Measurements from ENCODE around the gene PTPRU. TPM values are rescaled to one million over a fixed set of nuclear protein-coding genes. Genes with fewer than 3 reads are reported as not detected.

Gene PTPRU
- total and polyA plus RNA-seq, 4 donors: 1.6 to 15.1 (median 6.0) TPM

DNA sequence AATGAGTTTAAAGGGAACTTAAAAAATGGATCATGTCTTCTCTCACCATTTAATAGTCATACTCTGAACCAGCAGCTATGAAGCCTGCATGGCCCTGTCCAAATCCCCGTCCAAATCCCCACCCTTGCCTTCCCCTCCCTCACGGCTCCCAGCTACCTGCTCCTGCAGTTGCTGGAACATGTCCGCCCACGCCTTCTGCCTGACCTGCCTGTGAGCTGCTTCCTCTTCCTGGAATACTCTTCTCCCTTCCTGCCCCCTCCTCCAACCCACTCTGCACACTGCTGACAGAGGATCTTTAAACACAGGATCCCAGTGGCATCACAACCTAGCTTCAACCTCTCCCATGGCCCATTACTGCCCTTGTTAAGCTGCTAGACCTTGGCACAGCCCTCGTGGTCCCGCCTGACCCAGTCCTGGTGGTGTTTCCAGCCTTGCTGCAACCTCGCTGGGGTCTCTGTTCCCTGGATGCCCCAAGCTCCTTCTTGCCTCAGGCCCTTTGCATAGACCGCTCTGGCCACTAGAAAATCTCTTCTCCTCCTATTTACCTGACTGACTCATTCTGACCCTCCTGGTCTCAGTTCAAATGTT, 118.3 kb downstream of the PTPRU start:
- Histone ChIP-seq H3K9me3 (ENCODE audit: control insufficient read depth in 4 of 4, low read length in 3 of 4) (no peaks in the 10 kb centered on the region), H3K4me3 (ENCODE audit: low read depth in 1 of 3, low read length in 3 of 3) (no peak overlapping the region), H3K9ac (ENCODE audit: low read depth in 1 of 2, low read length in 2 of 2) (no peak overlapping the region), H3K27me3 (ENCODE audit: control insufficient read depth in 4 of 4, insufficient read depth in 4 of 4, low read length in 3 of 4) (peaks cover 0 to 9% (median 0%) of the 10 kb centered on the region in 4 donors), H3K36me3 (ENCODE audit: control insufficient read depth in 4 of 4, insufficient read depth in 3 of 4, low read depth in 1 of 4, low read length in 3 of 4) (no peaks in the 10 kb centered on the region), H3K27ac (ENCODE audit: low read depth in 1 of 2, low read length in 2 of 2) (no peak overlapping the region), H3K4me1 (ENCODE audit: control insufficient read depth in 4 of 4, insufficient read depth in 4 of 4, low read length in 3 of 4) (no peaks in the 10 kb centered on the region)
- DNase-seq (ENCODE audit: low spot score): no peak
- 73% methylated on average over 8 of the region's 8 CpGs for WGBS
- no peak for TF ChIP-seq SP1 (IDR thresholded peaks at IDR 0.05)
- TF ChIP-seq, protein P1, sequence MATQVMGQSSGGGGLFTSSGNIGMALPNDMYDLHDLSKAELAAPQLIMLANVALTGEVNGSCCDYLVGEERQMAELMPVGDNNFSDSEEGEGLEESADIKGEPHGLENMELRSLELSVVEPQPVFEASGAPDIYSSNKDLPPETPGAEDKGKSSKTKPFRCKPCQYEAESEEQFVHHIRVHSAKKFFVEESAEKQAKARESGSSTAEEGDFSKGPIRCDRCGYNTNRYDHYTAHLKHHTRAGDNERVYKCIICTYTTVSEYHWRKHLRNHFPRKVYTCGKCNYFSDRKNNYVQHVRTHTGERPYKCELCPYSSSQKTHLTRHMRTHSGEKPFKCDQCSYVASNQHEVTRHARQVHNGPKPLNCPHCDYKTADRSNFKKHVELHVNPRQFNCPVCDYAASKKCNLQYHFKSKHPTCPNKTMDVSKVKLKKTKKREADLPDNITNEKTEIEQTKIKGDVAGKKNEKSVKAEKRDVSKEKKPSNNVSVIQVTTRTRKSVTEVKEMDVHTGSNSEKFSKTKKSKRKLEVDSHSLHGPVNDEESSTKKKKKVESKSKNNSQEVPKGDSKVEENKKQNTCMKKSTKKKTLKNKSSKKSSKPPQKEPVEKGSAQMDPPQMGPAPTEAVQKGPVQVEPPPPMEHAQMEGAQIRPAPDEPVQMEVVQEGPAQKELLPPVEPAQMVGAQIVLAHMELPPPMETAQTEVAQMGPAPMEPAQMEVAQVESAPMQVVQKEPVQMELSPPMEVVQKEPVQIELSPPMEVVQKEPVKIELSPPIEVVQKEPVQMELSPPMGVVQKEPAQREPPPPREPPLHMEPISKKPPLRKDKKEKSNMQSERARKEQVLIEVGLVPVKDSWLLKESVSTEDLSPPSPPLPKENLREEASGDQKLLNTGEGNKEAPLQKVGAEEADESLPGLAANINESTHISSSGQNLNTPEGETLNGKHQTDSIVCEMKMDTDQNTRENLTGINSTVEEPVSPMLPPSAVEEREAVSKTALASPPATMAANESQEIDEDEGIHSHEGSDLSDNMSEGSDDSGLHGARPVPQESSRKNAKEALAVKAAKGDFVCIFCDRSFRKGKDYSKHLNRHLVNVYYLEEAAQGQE (IDR thresholded peaks at IDR 0.05): no peak
- TF ChIP-seq JUND (IDR thresholded peaks at IDR 0.05): no peak
- TF ChIP-seq FOXA2 (IDR thresholded peaks at IDR 0.05): no peak
- no peak for TF ChIP-seq EGR1 (IDR thresholded peaks at IDR 0.05; ENCODE audit: low read depth in 2 of 2)
- no peak for TF ChIP-seq YY1 (IDR thresholded peaks at IDR 0.05)
- no peak for TF ChIP-seq HNF4A (conservative IDR thresholded peaks at IDR 0.05)
- TF ChIP-seq ATF3 (IDR thresholded peaks at IDR 0.05): no peak
- no peak for TF ChIP-seq HNF4G (IDR thresholded peaks at IDR 0.05)
- TF ChIP-seq, protein P2, sequence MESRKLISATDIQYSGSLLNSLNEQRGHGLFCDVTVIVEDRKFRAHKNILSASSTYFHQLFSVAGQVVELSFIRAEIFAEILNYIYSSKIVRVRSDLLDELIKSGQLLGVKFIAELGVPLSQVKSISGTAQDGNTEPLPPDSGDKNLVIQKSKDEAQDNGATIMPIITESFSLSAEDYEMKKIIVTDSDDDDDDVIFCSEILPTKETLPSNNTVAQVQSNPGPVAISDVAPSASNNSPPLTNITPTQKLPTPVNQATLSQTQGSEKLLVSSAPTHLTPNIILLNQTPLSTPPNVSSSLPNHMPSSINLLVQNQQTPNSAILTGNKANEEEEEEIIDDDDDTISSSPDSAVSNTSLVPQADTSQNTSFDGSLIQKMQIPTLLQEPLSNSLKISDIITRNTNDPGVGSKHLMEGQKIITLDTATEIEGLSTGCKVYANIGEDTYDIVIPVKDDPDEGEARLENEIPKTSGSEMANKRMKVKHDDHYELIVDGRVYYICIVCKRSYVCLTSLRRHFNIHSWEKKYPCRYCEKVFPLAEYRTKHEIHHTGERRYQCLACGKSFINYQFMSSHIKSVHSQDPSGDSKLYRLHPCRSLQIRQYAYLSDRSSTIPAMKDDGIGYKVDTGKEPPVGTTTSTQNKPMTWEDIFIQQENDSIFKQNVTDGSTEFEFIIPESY (IDR thresholded peaks at IDR 0.05): no peak
- TF ChIP-seq MAX (IDR thresholded peaks at IDR 0.05): no peak
- TF ChIP-seq RAD21 (IDR thresholded peaks at IDR 0.05): no peak
- TF ChIP-seq NR2F2 (IDR thresholded peaks at IDR 0.05): no peak

- no peak for DNase-seq (ENCODE audit: low spot score)
- Histone ChIP-seq H3K4me3 (ENCODE audit: low read depth in 1 of 3, low read length in 3 of 3) (no peak overlapping the region), H3K4me1 (ENCODE audit: control insufficient read depth in 4 of 4, insufficient read depth in 4 of 4, low read length in 3 of 4) (no peaks in the 10 kb centered on the region), H3K27ac (ENCODE audit: low read depth in 1 of 2, low read length in 2 of 2) (no peak overlapping the region), H3K9ac (ENCODE audit: low read depth in 1 of 2, low read length in 2 of 2) (no peak overlapping the region), H3K27me3 (ENCODE audit: control insufficient read depth in 4 of 4, insufficient read depth in 4 of 4, low read length in 3 of 4) (peaks cover 0 to 9% (median 0%) of the 10 kb centered on the region in 4 donors), H3K9me3 (ENCODE audit: control insufficient read depth in 4 of 4, low read length in 3 of 4) (no peaks in the 10 kb centered on the region), H3K36me3 (ENCODE audit: control insufficient read depth in 4 of 4, insufficient read depth in 3 of 4, low read depth in 1 of 4, low read length in 3 of 4) (no peaks in the 10 kb centered on the region)
- 79% methylated on average over 6 of the region's 6 CpGs for WGBS
- no peak for TF ChIP-seq RAD21 (IDR thresholded peaks at IDR 0.05)
- no peak for TF ChIP-seq FOXA2 (IDR thresholded peaks at IDR 0.05)
- TF ChIP-seq MAX (IDR thresholded peaks at IDR 0.05): no peak
- no peak for TF ChIP-seq YY1 (IDR thresholded peaks at IDR 0.05)
- TF ChIP-seq EGR1 (IDR thresholded peaks at IDR 0.05; ENCODE audit: low read depth in 2 of 2): no peak
- TF ChIP-seq HNF4A (conservative IDR thresholded peaks at IDR 0.05): no peak
- TF ChIP-seq, protein P1 (IDR thresholded peaks at IDR 0.05): no peak
- TF ChIP-seq, protein P2 (IDR thresholded peaks at IDR 0.05): no peak
- no peak for TF ChIP-seq TAF1 (conservative IDR thresholded peaks at IDR 0.05)
- no peak for TF ChIP-seq GABPA (IDR thresholded peaks at IDR 0.05 in 1 of 2, conservative IDR thresholded peaks at IDR 0.05 in 1 of 2)
- TF ChIP-seq JUND (IDR thresholded peaks at IDR 0.05): no peak
- no peak for TF ChIP-seq RXRA (IDR thresholded peaks at IDR 0.05)
- TF ChIP-seq, protein P3, sequence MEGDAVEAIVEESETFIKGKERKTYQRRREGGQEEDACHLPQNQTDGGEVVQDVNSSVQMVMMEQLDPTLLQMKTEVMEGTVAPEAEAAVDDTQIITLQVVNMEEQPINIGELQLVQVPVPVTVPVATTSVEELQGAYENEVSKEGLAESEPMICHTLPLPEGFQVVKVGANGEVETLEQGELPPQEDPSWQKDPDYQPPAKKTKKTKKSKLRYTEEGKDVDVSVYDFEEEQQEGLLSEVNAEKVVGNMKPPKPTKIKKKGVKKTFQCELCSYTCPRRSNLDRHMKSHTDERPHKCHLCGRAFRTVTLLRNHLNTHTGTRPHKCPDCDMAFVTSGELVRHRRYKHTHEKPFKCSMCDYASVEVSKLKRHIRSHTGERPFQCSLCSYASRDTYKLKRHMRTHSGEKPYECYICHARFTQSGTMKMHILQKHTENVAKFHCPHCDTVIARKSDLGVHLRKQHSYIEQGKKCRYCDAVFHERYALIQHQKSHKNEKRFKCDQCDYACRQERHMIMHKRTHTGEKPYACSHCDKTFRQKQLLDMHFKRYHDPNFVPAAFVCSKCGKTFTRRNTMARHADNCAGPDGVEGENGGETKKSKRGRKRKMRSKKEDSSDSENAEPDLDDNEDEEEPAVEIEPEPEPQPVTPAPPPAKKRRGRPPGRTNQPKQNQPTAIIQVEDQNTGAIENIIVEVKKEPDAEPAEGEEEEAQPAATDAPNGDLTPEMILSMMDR (IDR thresholded peaks at IDR 0.05; ENCODE audit: low read depth, low read length, missing input control): no peak
- TF ChIP-seq HNF4G (IDR thresholded peaks at IDR 0.05): no peak
These were observed 119.1 kb downstream of the PTPRU start for GRCh38 chr1:29355375-29355774.
